Measurements from ENCODE around the gene ATG2A.

Gene ATG2A

GRCh38 chr11:64867748-64868462 lies 49.1 kb downstream of the ATG2A start:
- DNase-seq, result peak; percentile 54
- Mint-ChIP-seq H3K36me3 (ENCODE audit: low read depth) (peaks cover 73% of the 10 kb centered on the region), H3K4me1 (ENCODE audit: low read depth) (peaks cover 94% of the 10 kb centered on the region), H3K9me3 (peaks cover 8% of the 10 kb centered on the region), H3K27me3 (no peaks in the 10 kb centered on the region), H3K4me3 (peak overlapping the region; percentile 68), H3K27ac (peak overlapping the region; percentile 90)

- no peak for DNase-seq
- Mint-ChIP-seq H3K36me3 (ENCODE audit: low read depth) (peaks cover 68% of the 10 kb centered on the region), H3K27me3 (no peaks in the 10 kb centered on the region), H3K4me1 (ENCODE audit: low read depth) (peaks cover 94% of the 10 kb centered on the region), H3K4me3 (peak overlapping the region; percentile 77), H3K27ac (peak overlapping the region; percentile 97), H3K9me3 (peaks cover 8% of the 10 kb centered on the region)
Measured at GRCh38 chr11:64866173-64866491, 50.9 kb downstream of the ATG2A start.

DNA sequence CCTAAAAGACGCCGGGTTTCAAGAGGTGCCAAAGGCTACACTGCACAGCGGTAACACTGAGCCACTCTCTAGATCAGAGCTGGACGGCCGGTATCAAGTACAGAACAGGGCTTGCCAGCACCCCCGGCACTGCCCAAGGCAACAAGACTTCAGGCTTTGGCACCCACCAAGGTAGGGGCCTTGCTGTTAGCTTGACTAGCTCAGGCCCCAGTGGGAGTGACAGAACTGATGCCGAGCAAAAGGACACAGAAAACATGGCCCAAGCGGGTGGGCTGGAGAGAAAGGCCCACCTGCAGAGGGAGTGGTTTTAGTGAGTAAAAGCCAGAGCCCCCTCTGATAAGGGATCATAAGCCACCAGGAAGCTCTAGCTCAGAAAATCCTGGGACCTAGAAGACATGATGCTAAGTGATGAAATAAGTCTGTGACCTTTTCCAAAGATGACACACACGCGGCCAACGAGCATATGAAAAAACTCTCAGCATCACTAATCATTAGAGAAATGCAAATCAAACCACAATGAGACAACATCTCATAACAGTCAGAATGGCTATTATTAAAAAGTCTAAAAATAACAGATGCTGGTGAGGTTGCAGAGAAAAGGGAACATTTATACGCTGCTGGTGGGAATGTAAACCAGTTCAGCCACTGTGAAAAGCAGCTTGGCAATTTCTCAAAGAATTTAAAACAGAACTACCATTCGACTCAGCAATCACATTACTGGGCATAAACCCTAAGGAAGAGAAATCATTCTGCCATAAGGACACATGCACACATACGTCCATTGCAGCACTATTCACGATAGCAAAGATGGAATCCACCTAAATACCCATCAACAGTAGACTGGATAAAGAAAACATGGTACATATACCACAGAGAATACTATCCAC lies 51.5 kb downstream of the ATG2A start:
- peak overlapping the region; percentile 97 for H3K27ac Mint-ChIP-seq
- H3K27me3 Mint-ChIP-seq, result no peaks in the 10 kb centered on the region
- peak overlapping the region; percentile 77 for H3K4me3 Mint-ChIP-seq
- H3K36me3 Mint-ChIP-seq (ENCODE audit: low read depth), result peaks cover 65% of the 10 kb centered on the region
- peak; percentile 72 for DNase-seq
- H3K4me1 Mint-ChIP-seq (ENCODE audit: low read depth), result peaks cover 91% of the 10 kb centered on the region
- peaks cover 8% of the 10 kb centered on the region for H3K9me3 Mint-ChIP-seq

DNA sequence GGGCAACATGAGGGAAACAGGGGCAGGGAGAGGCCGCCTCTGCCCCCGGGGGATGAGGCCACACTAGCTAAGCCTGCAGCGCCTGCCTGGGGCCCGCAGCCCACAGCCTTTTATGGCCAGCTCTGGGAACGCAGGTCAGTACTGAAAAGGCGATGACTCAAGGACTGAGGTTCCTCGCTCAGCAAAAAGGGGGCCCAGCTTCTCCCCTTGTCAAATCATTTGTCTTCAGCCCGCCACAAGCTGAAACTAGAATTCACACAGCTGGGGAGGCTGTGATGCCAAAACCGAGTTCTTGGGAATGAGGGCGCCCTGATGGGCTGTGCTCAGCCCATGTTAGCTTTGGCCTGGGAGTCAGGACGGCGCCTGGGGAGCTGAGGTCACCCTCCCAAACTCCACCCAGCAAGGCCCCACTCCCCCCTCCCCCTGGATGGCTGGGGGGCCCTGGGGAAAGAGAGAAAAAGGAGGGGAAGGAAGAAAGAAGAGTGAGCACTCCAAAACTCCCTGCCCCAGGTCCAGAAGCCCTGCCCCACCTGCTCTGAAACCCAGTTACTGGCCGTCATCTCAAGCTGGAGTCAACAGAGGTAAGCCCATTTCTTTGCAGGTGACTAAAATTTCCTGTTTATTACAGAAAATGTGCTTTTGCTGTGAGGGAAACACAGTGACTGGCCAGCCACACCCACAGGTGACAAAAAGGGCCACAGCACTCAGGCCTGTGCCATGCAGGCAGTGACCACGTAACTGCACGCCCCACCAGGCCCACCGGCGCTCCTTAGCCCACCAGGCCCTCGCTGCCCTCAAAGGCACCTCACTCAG lies 52.3 kb downstream of the ATG2A start:
- H3K36me3 Mint-ChIP-seq (ENCODE audit: low read depth), result peaks cover 64% of the 10 kb centered on the region
- H3K27ac Mint-ChIP-seq, result peak overlapping the region; percentile 97
- H3K27me3 Mint-ChIP-seq, result no peaks in the 10 kb centered on the region
- peak overlapping the region; percentile 77 for H3K4me3 Mint-ChIP-seq
- peak; percentile 78 for DNase-seq
- H3K9me3 Mint-ChIP-seq, result peaks cover 8% of the 10 kb centered on the region
- H3K4me1 Mint-ChIP-seq (ENCODE audit: low read depth), result peaks cover 91% of the 10 kb centered on the region

DNA sequence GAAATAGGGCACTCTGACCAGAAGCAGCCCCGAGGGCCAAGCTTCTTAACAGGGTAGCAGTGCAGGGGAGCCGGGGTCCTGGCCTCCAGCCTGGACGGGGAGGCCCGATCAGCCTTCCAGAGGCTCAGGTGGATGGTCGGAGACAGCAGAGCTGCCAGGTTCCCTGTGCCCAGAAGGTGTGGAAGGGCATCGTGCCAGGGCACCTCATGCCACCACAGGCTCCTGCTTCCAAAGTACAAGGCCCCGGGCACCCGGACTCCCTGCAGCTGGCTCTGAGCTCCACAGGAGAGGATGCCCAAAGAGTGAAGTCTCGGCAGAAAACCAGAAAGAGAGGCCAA lies 52.9 kb downstream of the ATG2A start:
- peak overlapping the region; percentile 77 for H3K4me3 Mint-ChIP-seq
- H3K4me1 Mint-ChIP-seq (ENCODE audit: low read depth), result peaks cover 91% of the 10 kb centered on the region
- H3K27me3 Mint-ChIP-seq, result no peaks in the 10 kb centered on the region
- no peak for DNase-seq
- H3K36me3 Mint-ChIP-seq (ENCODE audit: low read depth), result peaks cover 64% of the 10 kb centered on the region
- peak overlapping the region; percentile 97 for H3K27ac Mint-ChIP-seq
- peaks cover 8% of the 10 kb centered on the region for H3K9me3 Mint-ChIP-seq

DNA sequence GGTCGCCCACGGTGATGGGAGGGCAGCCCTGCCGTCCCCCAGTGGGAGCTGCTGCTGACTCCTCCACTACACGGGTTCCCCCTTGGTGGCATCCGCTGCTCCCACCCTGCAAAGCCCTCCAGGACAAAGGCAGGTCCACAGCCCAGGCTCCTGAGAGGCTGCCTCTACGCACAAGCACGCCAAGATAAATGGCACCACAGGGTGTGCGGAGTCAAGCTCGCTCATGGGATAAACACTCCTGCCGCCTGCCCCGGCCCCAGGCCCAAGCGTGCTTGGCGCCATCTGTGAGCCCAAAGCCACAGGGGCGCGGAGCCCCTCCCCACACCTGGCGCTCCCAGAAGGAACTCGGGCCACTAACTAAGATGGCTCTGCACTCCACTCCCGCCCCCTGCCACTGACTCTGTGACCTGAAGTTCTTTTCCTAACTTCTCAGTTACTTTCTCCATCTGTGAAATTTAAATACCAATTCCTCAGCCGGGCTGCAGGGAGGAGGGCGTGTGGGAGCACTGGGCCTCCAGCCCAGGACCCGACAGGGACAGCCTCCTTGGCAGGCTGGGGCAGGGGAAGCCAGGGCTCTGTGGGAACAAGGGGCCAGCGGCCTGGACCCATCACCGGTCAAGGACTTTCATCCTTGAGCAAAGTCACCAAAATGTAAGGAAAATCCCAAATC lies 53.5 kb downstream of the ATG2A start:
- peak overlapping the region; percentile 97 for H3K27ac Mint-ChIP-seq
- H3K27me3 Mint-ChIP-seq, result no peaks in the 10 kb centered on the region
- peaks cover 8% of the 10 kb centered on the region for H3K9me3 Mint-ChIP-seq
- peaks cover 64% of the 10 kb centered on the region for H3K36me3 Mint-ChIP-seq (ENCODE audit: low read depth)
- peak overlapping the region; percentile 77 for H3K4me3 Mint-ChIP-seq
- H3K4me1 Mint-ChIP-seq (ENCODE audit: low read depth), result peaks cover 91% of the 10 kb centered on the region
- DNase-seq, result no peak

DNA sequence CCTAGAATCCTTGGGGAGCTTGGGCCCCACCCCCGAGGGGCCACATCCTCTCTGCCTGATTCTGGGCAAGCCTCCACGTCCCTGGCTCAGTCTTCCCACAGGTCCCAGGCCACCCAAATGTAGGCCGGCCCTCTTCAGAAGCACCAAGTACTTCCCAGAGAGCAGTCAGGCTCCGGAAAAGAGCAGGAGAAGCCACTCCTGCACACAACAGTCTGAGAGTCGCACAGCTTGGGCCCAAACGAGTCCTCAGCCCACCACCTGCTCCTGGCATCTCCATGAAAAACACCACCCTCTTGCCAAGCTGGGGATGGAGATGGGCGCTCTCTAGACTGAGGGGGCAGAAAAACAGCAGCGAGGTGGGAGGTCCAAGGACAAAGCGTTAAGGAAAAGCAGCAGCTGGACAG lies 54.0 kb downstream of the ATG2A start:
- Mint-ChIP-seq H3K36me3 (ENCODE audit: low read depth) (peaks cover 63% of the 10 kb centered on the region), H3K4me1 (ENCODE audit: low read depth) (peaks cover 90% of the 10 kb centered on the region), H3K4me3 (peak overlapping the region; percentile 56), H3K27me3 (no peaks in the 10 kb centered on the region), H3K9me3 (peaks cover 8% of the 10 kb centered on the region), H3K27ac (peak overlapping the region; percentile 97)
- DNase-seq, result no peak

- DNase-seq, result peak; percentile 58
- Mint-ChIP-seq H3K4me1 (ENCODE audit: low read depth) (peaks cover 91% of the 10 kb centered on the region), H3K9me3 (peaks cover 5% of the 10 kb centered on the region), H3K27ac (peak overlapping the region; percentile 98), H3K4me3 (peak overlapping the region; percentile 77), H3K27me3 (no peaks in the 10 kb centered on the region), H3K36me3 (ENCODE audit: low read depth) (peaks cover 63% of the 10 kb centered on the region)
Measured at GRCh38 chr11:64861227-64861975, 55.6 kb downstream of the ATG2A start.

- H3K4me3 Mint-ChIP-seq, result peak overlapping the region; percentile 77
- DNase-seq, result peak; percentile 77
- H3K27ac Mint-ChIP-seq, result peak overlapping the region; percentile 98
- peaks cover 91% of the 10 kb centered on the region for H3K4me1 Mint-ChIP-seq (ENCODE audit: low read depth)
- H3K36me3 Mint-ChIP-seq (ENCODE audit: low read depth), result peaks cover 67% of the 10 kb centered on the region
- no peaks in the 10 kb centered on the region for H3K9me3 Mint-ChIP-seq
- no peaks in the 10 kb centered on the region for H3K27me3 Mint-ChIP-seq
Measured at GRCh38 chr11:64859542-64860414, 57.2 kb downstream of the ATG2A start.

GRCh38 chr11:64858467-64859263 lies 58.3 kb downstream of the ATG2A start:
- H3K27me3 Mint-ChIP-seq, result no peaks in the 10 kb centered on the region
- H3K4me1 Mint-ChIP-seq (ENCODE audit: low read depth), result peaks cover 91% of the 10 kb centered on the region
- peaks cover 78% of the 10 kb centered on the region for H3K36me3 Mint-ChIP-seq (ENCODE audit: low read depth)

GRCh38 chr11:64857485-64857884 lies 59.5 kb downstream of the ATG2A start:
- peaks cover 91% of the 10 kb centered on the region for H3K4me1 Mint-ChIP-seq (ENCODE audit: low read depth)
- no peak overlapping the region for H3K4me3 Mint-ChIP-seq
- no peaks in the 10 kb centered on the region for H3K27me3 Mint-ChIP-seq
- no peaks in the 10 kb centered on the region for H3K9me3 Mint-ChIP-seq
- peaks cover 85% of the 10 kb centered on the region for H3K36me3 Mint-ChIP-seq (ENCODE audit: low read depth)
- H3K27ac Mint-ChIP-seq, result peak overlapping the region; percentile 88
- DNase-seq, result no peak

More at GRCh38 chr11:64858467-64859263, 58.3 kb downstream of the ATG2A start:
- Mint-ChIP-seq H3K27ac (peak overlapping the region; percentile 98), H3K9me3 (no peaks in the 10 kb centered on the region), H3K4me3 (peak overlapping the region; percentile 77)
- peak; percentile 75 for DNase-seq
